Measurements from ENCODE around the gene CHST8. TPM values are rescaled to one million over a fixed set of nuclear protein-coding genes. Genes with fewer than 3 reads are reported as not detected.

Gene CHST8
- total RNA-seq, 2 donors from 2014 or later: 0.43 TPM; not detected in 1

- H3K27me3 ChIP-seq: peaks cover 0 to 3% of the 10 kb centered on the region in 2 donors
- peaks cover 0 to 12% of the 10 kb centered on the region in 2 donors for H3K4me1 ChIP-seq
- H3K36me3 ChIP-seq: no peaks in the 10 kb centered on the region
- no peak overlapping the region for H3K4me3 ChIP-seq
- no peak for DNase-seq (ENCODE audit: low spot score)
- no peak overlapping the region for H3K27ac ChIP-seq
- no peaks in the 10 kb centered on the region for H3K9me3 ChIP-seq
- TF ChIP-seq CTCF (IDR thresholded peaks at IDR 0.05): no peak
These were observed 154.2 kb downstream of the CHST8 start for GRCh38 chr19:33775731-33776487.

GRCh38 chr19:33777351-33777750, 155.6 kb downstream of the CHST8 start:
- no peaks in the 10 kb centered on the region for H3K9me3 ChIP-seq
- TF ChIP-seq CTCF (IDR thresholded peaks at IDR 0.05): no peak
- DNase-seq (ENCODE audit: low spot score): no peak
- peaks cover 0 to 19% of the 10 kb centered on the region in 2 donors for H3K4me1 ChIP-seq
- no peaks in the 10 kb centered on the region for H3K36me3 ChIP-seq
- peaks cover 0 to 3% of the 10 kb centered on the region in 2 donors for H3K27me3 ChIP-seq
- no peak overlapping the region for H3K4me3 ChIP-seq
- H3K27ac ChIP-seq: no peak overlapping the region

- no peak for DNase-seq (ENCODE audit: low spot score)
- H3K4me3 ChIP-seq: no peak overlapping the region
- H3K27ac ChIP-seq: no peak overlapping the region
- H3K27me3 ChIP-seq: peaks cover 0 to 3% of the 10 kb centered on the region in 2 donors
- no peaks in the 10 kb centered on the region for H3K36me3 ChIP-seq
- peaks cover 0 to 19% of the 10 kb centered on the region in 2 donors for H3K4me1 ChIP-seq
- no peak for TF ChIP-seq CTCF (IDR thresholded peaks at IDR 0.05)
- H3K9me3 ChIP-seq: no peaks in the 10 kb centered on the region
These were observed 156.0 kb downstream of the CHST8 start for GRCh38 chr19:33777753-33778088.

GRCh38 chr19:33778089-33778791, 156.5 kb downstream of the CHST8 start:
- TF ChIP-seq CTCF (IDR thresholded peaks at IDR 0.05): peak; percentile 100
- Histone ChIP-seq H3K27me3 (peaks cover 0 to 3% of the 10 kb centered on the region in 2 donors), H3K36me3 (no peaks in the 10 kb centered on the region), H3K4me3 (peak overlapping the region in 1 of 2 donors; percentile 15), H3K9me3 (no peaks in the 10 kb centered on the region), H3K4me1 (peaks cover 0 to 19% of the 10 kb centered on the region in 2 donors), H3K27ac (no peak overlapping the region)
- DNase-seq (ENCODE audit: low spot score): peak; percentile 74

GRCh38 chr19:33779849-33780248, 158.1 kb downstream of the CHST8 start:
- H3K4me3 ChIP-seq: no peak overlapping the region
- DNase-seq (ENCODE audit: low spot score): no peak
- H3K36me3 ChIP-seq: no peaks in the 10 kb centered on the region
- TF ChIP-seq CTCF (IDR thresholded peaks at IDR 0.05): no peak
- H3K4me1 ChIP-seq: peaks cover 0 to 19% of the 10 kb centered on the region in 2 donors
- no peak overlapping the region for H3K27ac ChIP-seq
- no peaks in the 10 kb centered on the region for H3K9me3 ChIP-seq
- peaks cover 0 to 3% of the 10 kb centered on the region in 2 donors for H3K27me3 ChIP-seq
